Astrocyte (in vitro differentiated cells and primary cell): ENCODE measurements around the gene IARS1. TPM values are rescaled to one million over a fixed set of nuclear protein-coding genes. Genes with fewer than 3 reads are reported as not detected.

Source experiments
- microRNA-seq: library from miRNA; unstranded; fragments of <30 nt; microRNA quantifications from one replicate; pipeline ENCODE4 v1.2.0, GENCODE V29; 2020
- total RNA-seq: library from RNA; stranded (reverse); gene quantifications from 2 replicates; pipeline ENCODE4 v1.2.1, GENCODE V29; 2021

Gene IARS1
- total RNA-seq, 1 donor from 2014 or later: 226 TPM

Small RNAs within 50 kb of the gene (microRNA-seq; reads per million reads assigned to microRNA genes)
- gene MIR3651: 8.8 reads per million, percentile 32 among the genes with 10 or more reads in this experiment

Other genes starting within 250 kb of the IARS1 start
- gene SPTLC1, start 178.3 kb downstream of the IARS1 start, total RNA-seq: 75.9 and 82.0 TPM in 2 replicates
- 29.9 and 33.1 TPM in 2 replicates for gene NOL8, start 31.7 kb upstream of the IARS1 start, total RNA-seq
- 1.9 and 2.0 TPM in 2 replicates for gene CENPP, start 32.3 kb upstream of the IARS1 start, total RNA-seq
- gene OGN, start 110.9 kb upstream of the IARS1 start, total RNA-seq: not detected in 2 replicates
- gene OMD, start 130.8 kb upstream of the IARS1 start, total RNA-seq: not detected in 2 replicates
- gene ASPN, start 188.8 kb upstream of the IARS1 start, total RNA-seq: not detected in 2 replicates
- 0.18 and 0.22 TPM in 2 replicates for gene ECM2, start 242.3 kb upstream of the IARS1 start, total RNA-seq